HEK293 (cell line): ENCODE measurements around the gene TES.

Source experiments
- CTCF ChIA-PET: fragments of 350-600 bp; formaldehyde crosslinking; extraction: SDS; loops from one replicate; lab custom pipeline; 2021; ENCODE audit warnings: antibody characterized with exemption; lab: Yijun Ruan, JAX
- POLR2A ChIA-PET: fragments of 300-600 bp; formaldehyde crosslinking; extraction: SDS; loops from one replicate; lab custom pipeline; 2020; ENCODE audit warnings: antibody characterized with exemption, inconsistent platforms; lab: Yijun Ruan, JAX
- H3K27ac ChIP-seq: fragments of 200-500 bp; sonication (Bioruptor generic); 2 replicates; pipeline ENCODE4 v1.5.1; 2014; ENCODE audit warnings: low read depth, low read length, control low read depth, inconsistent platforms; ENCODE audit errors: extremely low read depth
- H3K36me3 ChIP-seq, 2 experiments: fragments of 200-500 bp in 1 of 2; sonication (Bioruptor generic) in 1 of 2; 1 replicate in 1 of 2; 2 replicates in 1 of 2; pipeline ENCODE4 v1.5.1; 2014 to 2017; ENCODE audit warnings: inconsistent platforms in 2 of 2, low read length in 2 of 2; ENCODE audit not compliant: control insufficient read depth in 2 of 2, insufficient read depth in 1 of 2
- H3K4me1 ChIP-seq: fragments of 200-500 bp; sonication (Bioruptor generic); 2 replicates; pipeline ENCODE4 v1.5.1; 2014; ENCODE audit warnings: mild to moderate bottlenecking, low read length, inconsistent platforms; ENCODE audit not compliant: control insufficient read depth, insufficient read depth
- H3K4me3 ChIP-seq: 2 replicates; pipeline ENCODE4 v1.5.1; 2011; ENCODE audit warnings: low read depth, mild to moderate bottlenecking, control low read depth, low read length, moderate library complexity
- H3K9me3 ChIP-seq: fragments of 200-500 bp; sonication (Bioruptor generic); 2 replicates; pipeline ENCODE4 v1.5.1; 2014; ENCODE audit warnings: low read depth, low read length, inconsistent platforms; ENCODE audit not compliant: control insufficient read depth, insufficient read depth
- BCL11B ChIP-seq: fragments of 450-650 bp; formaldehyde crosslinking; IDR thresholded peaks from 2 replicates; pipeline ENCODE4 v1.5.1; 2016; ENCODE audit warnings: low read depth, missing biosample characterization, missing genetic modification characterization
- FEZF1 ChIP-seq: fragments of 450-650 bp; formaldehyde crosslinking; IDR thresholded peaks from 2 replicates; pipeline ENCODE4 v1.5.1; 2016; ENCODE audit warnings: missing biosample characterization, missing genetic modification characterization
- SALL2 ChIP-seq: fragments of 450-650 bp; formaldehyde crosslinking; IDR thresholded peaks from 2 replicates; pipeline ENCODE4 v1.5.0; 2017; ENCODE audit warnings: missing biosample characterization, mild to moderate bottlenecking, missing genetic modification characterization, borderline replicate concordance
- ZBTB10 ChIP-seq: fragments of 450-650 bp; formaldehyde crosslinking; IDR thresholded peaks from 2 replicates; pipeline ENCODE4 v1.5.1; 2016; ENCODE audit warnings: missing biosample characterization, missing genetic modification characterization
- ZBTB17 ChIP-seq: fragments of 450-650 bp; formaldehyde crosslinking; IDR thresholded peaks from 2 replicates; pipeline ENCODE4 v1.5.1; 2016; ENCODE audit warnings: missing biosample characterization, missing genetic modification characterization
- ZBTB48 ChIP-seq: fragments of 450-650 bp; formaldehyde crosslinking; IDR thresholded peaks from 2 replicates; pipeline ENCODE4 v1.5.1; 2016; ENCODE audit warnings: missing biosample characterization, missing genetic modification characterization
- ZBTB6 ChIP-seq: fragments of 450-650 bp; formaldehyde crosslinking; IDR thresholded peaks from 2 replicates; pipeline ENCODE4 v1.5.1; 2017; ENCODE audit warnings: missing biosample characterization, missing genetic modification characterization
- ZNF112 ChIP-seq: fragments of 450-650 bp; formaldehyde crosslinking; IDR thresholded peaks from 2 replicates; pipeline ENCODE4 v1.5.0; 2017; ENCODE audit warnings: missing biosample characterization, missing genetic modification characterization
- ZNF121 ChIP-seq: fragments of 450-650 bp; formaldehyde crosslinking; IDR thresholded peaks from 2 replicates; pipeline ENCODE4 v1.5.1; 2016; ENCODE audit warnings: missing biosample characterization, missing genetic modification characterization
- ZNF140 ChIP-seq: fragments of 450-650 bp; formaldehyde crosslinking; IDR thresholded peaks from 2 replicates; pipeline ENCODE4 v1.5.1; 2016; ENCODE audit warnings: missing biosample characterization, missing genetic modification characterization
- ZNF148 ChIP-seq: fragments of 450-650 bp; formaldehyde crosslinking; IDR thresholded peaks from 2 replicates; pipeline ENCODE4 v1.5.0; 2017; ENCODE audit warnings: missing biosample characterization, missing genetic modification characterization, borderline replicate concordance
- ZNF324 ChIP-seq: fragments of 450-650 bp; formaldehyde crosslinking; IDR thresholded peaks from 2 replicates; pipeline ENCODE4 v1.5.1; 2016; ENCODE audit warnings: missing biosample characterization, missing genetic modification characterization
- ZNF366 ChIP-seq: fragments of 450-650 bp; formaldehyde crosslinking; conservative IDR thresholded peaks from 2 replicates; pipeline ENCODE4 v1.5.1; 2016; ENCODE audit warnings: missing biosample characterization, missing genetic modification characterization
- ZNF394 ChIP-seq: fragments of 450-650 bp; formaldehyde crosslinking; IDR thresholded peaks from 2 replicates; pipeline ENCODE4 v1.5.1; 2016; ENCODE audit warnings: missing biosample characterization, missing genetic modification characterization, mild to moderate bottlenecking, moderate library complexity, borderline replicate concordance
- ZNF416 ChIP-seq: fragments of 450-650 bp; formaldehyde crosslinking; IDR thresholded peaks from 2 replicates; pipeline ENCODE4 v1.5.1; 2016; ENCODE audit warnings: missing biosample characterization, missing genetic modification characterization
- ZNF473 ChIP-seq: fragments of 450-650 bp; formaldehyde crosslinking; IDR thresholded peaks from 2 replicates; pipeline ENCODE4 v1.5.1; 2017; ENCODE audit warnings: missing biosample characterization, missing genetic modification characterization
- ZNF658 ChIP-seq: fragments of 450-650 bp; formaldehyde crosslinking; IDR thresholded peaks from 2 replicates; pipeline ENCODE4; 2016; ENCODE audit warnings: missing biosample characterization, missing genetic modification characterization
- ZNF660 ChIP-seq: fragments of 450-650 bp; IDR thresholded peaks from 2 replicates; pipeline ENCODE4 v1.5.1; 2018; ENCODE audit warnings: missing biosample characterization, mild to moderate bottlenecking, missing genetic modification characterization
- ZNF776 ChIP-seq: fragments of 450-650 bp; formaldehyde crosslinking; IDR thresholded peaks from 2 replicates; pipeline ENCODE4 v1.5.0; 2017; ENCODE audit warnings: missing biosample characterization, missing genetic modification characterization, borderline replicate concordance
- ZNF792 ChIP-seq: fragments of 450-650 bp; formaldehyde crosslinking; IDR thresholded peaks from 2 replicates; pipeline ENCODE4 v1.5.1; 2016; ENCODE audit warnings: missing biosample characterization, missing genetic modification characterization
- ZSCAN16 ChIP-seq: fragments of 450-650 bp; formaldehyde crosslinking; IDR thresholded peaks from 2 replicates; pipeline ENCODE4 v1.5.1; 2016; ENCODE audit warnings: missing biosample characterization, missing genetic modification characterization
- ZSCAN30 ChIP-seq: fragments of 450-650 bp; IDR thresholded peaks from 2 replicates; pipeline ENCODE4 v1.5.1; 2018; ENCODE audit warnings: missing biosample characterization, mild to moderate bottlenecking, missing genetic modification characterization, moderate library complexity
- TF ChIP-seq, protein P1 (sequence below): fragments of 450-650 bp; formaldehyde crosslinking; IDR thresholded peaks from 2 replicates; pipeline ENCODE4 v1.5.1; 2016; ENCODE audit warnings: missing biosample characterization, missing genetic modification characterization, low read depth
- TF ChIP-seq, protein P2 (sequence below): IDR thresholded peaks from 2 replicates; pipeline ENCODE4 v1.6.1; 2011; ENCODE audit warnings: mild to moderate bottlenecking, low read depth, low read length, borderline replicate concordance

The TES gene

DNA sequence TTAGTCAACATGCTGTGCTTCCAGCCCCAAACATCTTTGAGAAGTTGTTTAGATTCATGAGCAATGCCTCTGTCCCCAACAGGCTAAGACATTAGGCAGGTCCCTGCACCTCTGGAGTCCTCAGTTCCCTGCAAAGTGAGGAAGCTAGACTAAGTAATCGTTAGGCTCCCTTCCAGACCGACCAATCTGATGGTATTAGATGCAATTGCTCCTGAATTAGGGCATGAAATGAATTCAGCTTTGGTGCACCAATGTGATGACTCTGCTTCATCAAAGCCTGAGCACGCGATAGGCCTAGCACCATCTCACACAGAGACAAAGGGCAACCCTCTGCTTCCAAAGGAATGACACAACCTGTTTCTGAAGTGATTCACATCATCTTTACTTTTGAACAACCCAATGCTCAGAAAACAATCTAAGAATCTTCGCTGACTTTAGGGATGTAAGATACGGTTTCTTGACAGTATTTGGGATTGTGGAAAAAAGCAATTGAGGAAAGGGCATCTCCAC, 723 bp upstream of the TES start:
- no peaks in the 10 kb centered on the region for H3K9me3 ChIP-seq
- H3K36me3 ChIP-seq, result no peaks in the 10 kb centered on the region
- ChIA-PET POLR2A (interaction anchor here (0.6 to 3.1 kb wide), 5 partner anchors 9 to 304 kb away, joined by 4 to 43 read pairs (median 8); no protein-coding TSS in a partner anchor), CTCF (interaction anchor here (0.5 to 4.5 kb wide), 6 partner anchors 9 to 47 kb away, joined by 3 to 26 read pairs (median 4); no protein-coding TSS in a partner anchor)
- peak overlapping the region; percentile 95; the same call in 1 of the 2 replicates for H3K27ac ChIP-seq
- peaks cover 3% of the 10 kb centered on the region; the same call in 1 of the 2 replicates for H3K4me1 ChIP-seq
- TF ChIP-seq FEZF1 (tag by site-specific recombination) (peak; percentile 56), ZBTB17 (tag by site-specific recombination) (peak; percentile 44), ZNF148 (tag by site-specific recombination) (no peak), ZBTB48 (tag by site-specific recombination) (peak; percentile 21; the same call in 1 of the 2 replicates), ZNF792 (tag by site-specific recombination) (no peak), SALL2 (tag by site-specific recombination) (no peak), ZNF366 (tag by site-specific recombination) (0 out of 2 replicates have a peak, but pooled peaks have one; percentile 10), ZNF473 (tag by site-specific recombination) (no peak)
- no peak overlapping the region for H3K4me3 ChIP-seq

- Histone ChIP-seq H3K36me3 (no peaks in the 10 kb centered on the region), H3K9me3 (no peaks in the 10 kb centered on the region), H3K4me1 (peaks cover 7% of the 10 kb centered on the region), H3K27ac (peak overlapping the region; percentile 95), H3K4me3 (peak overlapping the region; percentile 79)
- ChIA-PET POLR2A (interaction anchor here (1.0 to 3.1 kb wide), 6 partner anchors 8 to 381 kb away, joined by 3 to 43 read pairs (median 7); no protein-coding TSS in a partner anchor), CTCF (interaction anchor here (0.7 to 4.5 kb wide), 12 partner anchors 11 to 1550 kb away, joined by 3 to 26 read pairs (median 4); no protein-coding TSS in a partner anchor)
- TF ChIP-seq ZNF140 (tag by site-specific recombination), result no peak
- TF ChIP-seq, protein P1, sequence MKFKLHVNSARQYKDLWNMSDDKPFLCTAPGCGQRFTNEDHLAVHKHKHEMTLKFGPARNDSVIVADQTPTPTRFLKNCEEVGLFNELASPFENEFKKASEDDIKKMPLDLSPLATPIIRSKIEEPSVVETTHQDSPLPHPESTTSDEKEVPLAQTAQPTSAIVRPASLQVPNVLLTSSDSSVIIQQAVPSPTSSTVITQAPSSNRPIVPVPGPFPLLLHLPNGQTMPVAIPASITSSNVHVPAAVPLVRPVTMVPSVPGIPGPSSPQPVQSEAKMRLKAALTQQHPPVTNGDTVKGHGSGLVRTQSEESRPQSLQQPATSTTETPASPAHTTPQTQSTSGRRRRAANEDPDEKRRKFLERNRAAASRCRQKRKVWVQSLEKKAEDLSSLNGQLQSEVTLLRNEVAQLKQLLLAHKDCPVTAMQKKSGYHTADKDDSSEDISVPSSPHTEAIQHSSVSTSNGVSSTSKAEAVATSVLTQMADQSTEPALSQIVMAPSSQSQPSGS (tag by site-specific recombination), result peak; percentile 80
- no peak for TF ChIP-seq BCL11B
- TF ChIP-seq ZBTB6 (tag by site-specific recombination), result no peak
- peak; percentile 72; the same call in 1 of the 2 replicates for TF ChIP-seq ZNF660
- TF ChIP-seq ZNF776 (tag by site-specific recombination), result no peak
- peak; percentile 39; the same call in 1 of the 2 replicates for TF ChIP-seq ZNF394 (tag by site-specific recombination)
- no peak for TF ChIP-seq ZBTB10 (tag by site-specific recombination)
- TF ChIP-seq ZNF112 (tag by site-specific recombination), result no peak
- TF ChIP-seq ZSCAN16 (tag by site-specific recombination), result no peak
- TF ChIP-seq ZNF121 (tag by site-specific recombination), result no peak
- TF ChIP-seq ZNF324 (tag by site-specific recombination), result peak; percentile 77
- TF ChIP-seq ZSCAN30 (tag by site-specific recombination), result peak; percentile 86
- no peak for TF ChIP-seq ZNF658 (tag by site-specific recombination)
- TF ChIP-seq, protein P2, sequence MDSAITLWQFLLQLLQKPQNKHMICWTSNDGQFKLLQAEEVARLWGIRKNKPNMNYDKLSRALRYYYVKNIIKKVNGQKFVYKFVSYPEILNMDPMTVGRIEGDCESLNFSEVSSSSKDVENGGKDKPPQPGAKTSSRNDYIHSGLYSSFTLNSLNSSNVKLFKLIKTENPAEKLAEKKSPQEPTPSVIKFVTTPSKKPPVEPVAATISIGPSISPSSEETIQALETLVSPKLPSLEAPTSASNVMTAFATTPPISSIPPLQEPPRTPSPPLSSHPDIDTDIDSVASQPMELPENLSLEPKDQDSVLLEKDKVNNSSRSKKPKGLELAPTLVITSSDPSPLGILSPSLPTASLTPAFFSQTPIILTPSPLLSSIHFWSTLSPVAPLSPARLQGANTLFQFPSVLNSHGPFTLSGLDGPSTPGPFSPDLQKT, result no peak
- no peak for TF ChIP-seq ZNF416 (tag by site-specific recombination)
These were observed 920 bp downstream of the TES start for GRCh38 chr7:116211006-116211912.
